C1 segment of cervical spinal cord (tissue), 14 donors: Measurements from ENCODE around the gene MAN1B1.

ENCODE experiments used
- DNase-seq, 14 donors: peaks; one replicate each; lab custom pipeline; 2025; lab: John Stamatoyannopoulos, UW

Gene MAN1B1

DNA sequence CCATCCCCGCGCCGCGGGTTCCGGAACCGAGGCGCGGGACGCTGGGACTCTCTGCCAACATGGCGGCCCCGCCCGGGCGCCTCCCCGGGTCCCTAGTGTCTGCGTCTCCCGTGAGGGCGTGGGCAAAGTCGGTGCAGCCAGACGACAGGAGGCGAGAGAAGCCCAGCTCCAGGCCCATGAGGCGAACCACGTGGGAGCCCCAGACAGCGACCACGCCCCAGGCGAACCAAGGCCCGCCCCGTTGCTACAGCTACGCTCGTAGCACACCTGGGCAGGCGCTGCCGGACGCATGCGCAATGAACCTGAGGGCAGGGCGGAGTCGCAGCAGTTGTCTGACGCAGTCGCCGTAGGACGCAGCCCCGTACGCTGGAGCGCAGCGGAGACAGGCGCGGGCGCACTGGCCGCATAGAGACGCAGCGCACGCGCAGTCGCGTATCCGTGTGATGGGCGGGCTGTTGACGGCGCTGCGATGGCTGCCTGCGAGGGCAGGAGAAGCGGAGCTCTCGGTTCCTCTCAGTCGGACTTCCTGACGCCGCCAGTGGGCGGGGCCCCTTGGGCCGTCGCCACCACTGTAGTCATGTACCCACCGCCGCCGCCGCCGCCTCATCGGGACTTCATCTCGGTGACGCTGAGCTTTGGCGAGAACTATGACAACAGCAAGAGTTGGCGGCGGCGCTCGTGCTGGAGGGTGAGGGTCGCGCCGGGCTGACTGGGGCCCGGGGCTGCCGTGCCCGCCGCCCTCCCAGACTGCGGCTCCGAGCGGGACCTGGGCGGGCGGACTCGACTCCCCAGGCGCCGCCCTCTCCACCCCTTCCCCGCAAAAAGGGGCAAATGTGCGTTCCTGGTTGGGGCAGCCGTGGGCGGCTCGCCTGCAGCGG lies at the start of gene MAN1B1:
MAN1B1 (plus strand) TSS at position 455 of the 878 bp plus-strand sequence; CDS start at position 470, 15 bp downstream.
- DNase-seq, result peak; percentile 71 to 97 (median 94)

DNA sequence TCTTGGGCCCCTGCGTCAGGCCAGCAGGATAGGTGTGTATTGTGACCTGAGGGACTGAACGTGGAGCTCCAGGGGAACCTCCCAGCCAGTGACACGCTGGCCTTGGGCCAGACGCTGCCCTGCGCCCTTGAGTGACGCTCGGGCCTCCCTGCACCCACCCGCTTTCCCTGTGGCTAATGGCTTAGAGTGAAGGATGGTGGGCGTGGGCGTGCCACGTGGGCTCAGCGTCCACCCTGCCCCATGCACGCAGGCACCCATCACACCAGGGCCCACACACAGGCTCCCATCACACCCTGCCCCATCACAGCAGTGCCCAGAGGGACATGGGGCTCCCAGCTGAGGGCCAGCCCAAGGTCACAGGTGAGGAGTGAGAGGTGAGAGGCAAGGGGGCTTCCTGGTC lies 49.8 kb upstream of the MAN1B1 start:
- DNase-seq, result no peak

DNA sequence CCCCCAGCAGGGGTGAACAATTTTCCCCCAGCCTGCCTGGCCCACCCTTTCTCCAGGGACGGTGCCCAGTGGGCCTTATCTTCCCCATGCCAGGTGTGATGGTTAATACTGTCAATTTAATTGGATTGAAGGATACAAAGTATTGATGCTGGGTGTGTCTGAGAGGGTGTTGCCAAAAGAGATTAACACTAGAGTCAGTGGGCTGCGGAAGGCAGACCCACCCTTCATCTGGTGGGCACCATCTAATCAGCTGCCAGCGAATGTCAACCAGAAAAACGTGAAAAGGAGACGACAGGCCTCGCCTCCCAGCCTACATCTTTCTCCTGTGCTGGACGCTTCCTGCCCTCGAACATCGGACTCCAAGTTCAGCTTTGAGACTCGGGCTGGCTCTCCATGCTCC lies 49.3 kb upstream of the MAN1B1 start:
- DNase-seq, result no peak

DNA sequence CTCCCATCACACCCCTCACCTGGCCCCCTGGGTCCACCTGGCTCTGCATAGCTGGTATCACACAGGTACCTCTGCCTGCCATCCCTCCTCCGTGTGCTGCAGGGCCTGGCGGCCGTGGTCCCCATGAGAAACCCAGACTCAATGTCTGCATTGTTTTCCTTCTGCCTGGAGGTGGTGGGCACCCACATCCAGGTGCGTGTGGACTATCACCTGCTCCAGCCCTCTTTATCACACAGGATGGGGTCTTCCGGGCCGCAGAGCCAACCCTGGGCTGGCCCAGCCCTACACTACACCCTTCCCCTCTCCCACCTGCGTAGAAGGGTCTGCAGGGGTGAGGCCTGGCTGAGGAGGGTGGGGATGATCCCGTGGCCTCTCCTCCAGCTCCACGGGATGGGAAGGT lies 47.9 kb upstream of the MAN1B1 start:
- no peak for DNase-seq

DNA sequence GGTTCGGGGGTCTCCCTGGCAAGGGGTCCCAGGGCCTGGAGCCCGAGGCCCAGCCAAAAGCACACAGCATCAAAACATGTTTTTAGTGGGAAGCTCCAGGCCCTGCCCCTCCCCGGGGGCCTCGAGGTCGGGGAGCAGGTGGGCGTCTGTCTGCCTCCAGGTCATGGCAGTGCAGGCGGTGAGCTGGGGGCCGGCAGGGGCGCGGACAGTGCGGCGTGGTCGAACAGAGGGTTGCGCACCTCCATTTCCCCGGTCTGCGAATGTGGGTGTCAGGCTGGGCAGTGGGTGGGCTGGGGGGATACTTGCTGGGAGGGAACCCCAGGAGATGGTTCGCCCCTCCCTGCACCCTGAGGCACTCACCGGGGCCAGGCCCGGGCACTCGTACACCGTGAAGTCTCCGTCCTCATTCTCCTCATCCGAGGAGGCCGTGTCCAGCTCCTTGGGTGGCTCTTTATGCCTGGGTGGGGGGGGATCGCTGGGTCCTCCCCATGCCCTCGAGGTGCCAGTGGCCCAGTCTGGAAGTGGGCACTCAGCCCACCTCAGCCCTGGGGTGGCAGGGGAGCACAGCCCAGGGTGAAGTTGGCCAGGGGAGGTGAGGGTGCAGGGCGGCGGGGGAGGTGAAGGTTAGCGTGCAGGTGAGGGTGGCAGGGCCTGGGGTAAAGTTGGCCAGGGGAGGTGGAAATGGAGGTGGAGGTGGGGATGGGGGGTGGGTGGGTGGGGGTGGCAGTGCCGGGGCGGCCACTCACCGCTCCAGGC lies 47.0 kb upstream of the MAN1B1 start:
- DNase-seq, result no peak

DNA sequence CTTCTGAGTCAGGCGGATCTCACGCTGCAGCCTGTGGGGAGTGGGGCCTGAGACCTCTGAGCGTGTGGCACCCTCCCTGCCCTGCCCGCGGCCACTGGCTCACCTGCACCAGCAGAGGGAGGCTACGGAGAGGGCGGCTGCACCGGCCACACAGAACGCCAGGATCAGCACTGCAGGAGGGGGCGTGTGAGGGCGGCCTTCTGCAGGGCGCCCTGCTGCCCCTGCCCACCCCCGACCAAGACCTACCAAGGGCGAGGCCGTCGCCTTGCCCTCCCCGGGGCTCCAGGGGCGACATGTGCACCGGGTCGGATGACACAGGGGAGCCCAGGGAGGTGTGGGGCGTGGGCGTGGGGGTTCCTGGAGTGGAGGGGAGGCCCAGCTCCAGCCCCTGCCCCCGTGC lies 46.2 kb upstream of the MAN1B1 start:
- DNase-seq, result no peak

DNA sequence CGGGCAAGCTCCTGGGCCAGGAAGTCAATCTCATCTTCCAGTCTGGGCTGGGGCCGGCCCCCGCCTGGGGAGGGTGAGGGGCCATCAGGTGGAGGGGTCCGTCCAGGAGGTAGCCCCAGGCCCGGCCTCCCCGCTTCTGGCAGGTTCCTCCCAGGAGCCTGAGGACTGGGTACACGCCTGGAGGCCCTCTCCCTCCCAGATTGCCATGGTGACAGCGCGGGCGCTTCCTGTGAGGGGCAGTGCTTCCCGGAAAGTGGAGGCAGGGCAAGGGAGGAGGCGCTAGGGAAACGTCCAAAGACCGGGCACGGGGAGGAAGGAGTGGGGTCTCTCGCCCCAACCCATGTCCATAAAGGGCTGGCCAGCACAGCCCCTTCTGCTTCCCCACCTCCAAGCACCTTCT lies 45.7 kb upstream of the MAN1B1 start:
- no peak for DNase-seq

DNA sequence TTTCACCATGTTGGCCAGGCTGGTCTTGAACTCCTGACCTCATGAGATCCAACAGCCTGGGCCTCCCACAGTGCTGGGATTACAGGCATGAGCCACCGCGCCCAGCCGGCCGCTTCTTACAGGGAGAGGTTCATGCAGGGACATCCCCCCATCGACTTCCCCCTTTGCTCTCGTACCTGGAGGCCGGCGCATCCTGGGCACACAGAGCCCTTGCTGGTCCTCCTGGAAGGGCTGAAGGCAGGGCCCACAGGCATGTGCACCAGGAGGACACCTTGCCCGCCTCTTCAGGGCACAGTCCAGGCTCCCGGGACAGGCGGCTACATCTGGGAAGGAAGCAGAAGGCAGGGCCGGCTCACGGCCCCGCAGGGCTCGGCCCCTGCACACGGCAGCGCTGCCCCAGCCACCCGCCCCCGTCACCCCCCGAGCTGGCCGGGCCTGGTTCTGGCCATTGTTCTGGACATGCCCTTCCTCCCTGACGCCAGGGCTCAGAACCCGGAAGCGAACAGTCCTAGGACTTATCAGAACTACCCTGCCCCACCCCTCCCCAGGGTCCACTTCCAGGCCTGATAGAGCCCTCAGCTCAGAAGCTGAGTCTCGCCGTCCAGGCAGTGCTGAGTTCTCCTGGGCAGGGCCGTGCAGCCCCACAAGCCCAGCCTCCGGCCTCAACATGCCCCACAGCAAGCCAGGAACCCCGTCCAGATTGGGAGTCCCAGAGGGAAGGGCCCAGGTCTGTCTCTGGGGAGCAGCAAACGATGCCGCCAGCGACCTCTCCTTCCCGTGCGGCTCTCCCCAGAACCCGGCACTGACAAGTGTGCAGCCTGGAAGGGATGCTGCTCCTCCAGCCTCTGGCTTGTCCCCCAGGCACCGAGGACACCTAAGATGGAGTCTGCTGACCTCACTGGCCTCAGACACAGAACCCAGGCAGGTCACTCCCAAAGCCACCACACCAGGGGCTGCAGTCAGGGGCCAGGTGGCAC lies 43.7 kb upstream of the MAN1B1 start:
- DNase-seq, result no peak

DNA sequence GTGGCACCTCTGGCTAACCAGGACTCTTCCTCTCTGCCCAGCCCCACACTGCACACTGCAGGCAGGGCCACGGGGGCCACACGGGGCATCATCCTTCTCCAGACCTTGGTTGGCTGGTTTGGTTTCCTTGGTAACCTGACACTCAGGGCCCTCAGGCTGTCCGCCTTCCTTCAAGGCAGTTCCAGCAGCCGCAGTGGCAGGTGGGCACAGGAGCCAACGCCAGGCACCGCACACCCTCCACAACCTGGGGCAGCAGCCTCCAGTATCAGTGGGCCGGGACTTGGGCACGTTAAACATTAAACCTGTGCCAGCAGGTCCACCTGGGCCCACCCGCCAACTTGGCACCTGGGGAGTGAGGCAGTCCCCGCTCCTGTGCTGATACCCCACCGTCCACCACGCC lies 42.7 kb upstream of the MAN1B1 start:
- no peak for DNase-seq

DNA sequence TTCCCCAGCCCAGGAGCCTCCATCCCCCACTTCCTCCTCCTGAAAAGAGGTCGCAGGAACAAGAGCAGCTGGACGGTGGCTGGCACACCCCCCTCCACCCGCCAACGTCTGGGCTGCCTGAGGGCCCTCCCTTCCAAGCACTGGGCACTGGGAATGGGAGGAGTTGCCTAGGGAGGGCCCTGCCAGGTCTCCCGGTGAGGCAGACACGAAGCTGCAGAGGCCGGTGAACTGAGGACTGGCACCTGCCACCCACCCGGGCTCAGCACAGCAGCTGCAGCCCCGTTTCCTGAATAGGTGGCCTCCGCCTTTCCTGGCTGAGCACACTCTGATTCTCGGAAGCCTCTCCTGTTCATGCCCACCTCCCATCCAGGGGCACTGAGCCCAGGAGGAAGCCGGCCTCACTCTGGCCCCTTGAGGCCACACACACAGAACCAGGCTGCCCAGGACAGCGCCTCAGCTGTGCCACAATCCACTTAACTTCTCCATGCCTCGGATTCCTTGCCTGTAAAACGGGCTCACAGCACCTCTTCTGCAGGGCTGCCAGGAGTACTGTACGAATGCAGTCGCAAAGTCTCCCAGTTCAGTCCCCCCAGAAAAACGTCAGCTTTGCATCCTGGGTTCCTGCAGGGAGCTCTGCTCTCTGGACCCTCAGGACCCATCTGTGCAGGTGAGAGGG lies 42.1 kb upstream of the MAN1B1 start:
- DNase-seq, result peak in 6 of 14 donors; percentile 32 to 76 (median 46)

DNA sequence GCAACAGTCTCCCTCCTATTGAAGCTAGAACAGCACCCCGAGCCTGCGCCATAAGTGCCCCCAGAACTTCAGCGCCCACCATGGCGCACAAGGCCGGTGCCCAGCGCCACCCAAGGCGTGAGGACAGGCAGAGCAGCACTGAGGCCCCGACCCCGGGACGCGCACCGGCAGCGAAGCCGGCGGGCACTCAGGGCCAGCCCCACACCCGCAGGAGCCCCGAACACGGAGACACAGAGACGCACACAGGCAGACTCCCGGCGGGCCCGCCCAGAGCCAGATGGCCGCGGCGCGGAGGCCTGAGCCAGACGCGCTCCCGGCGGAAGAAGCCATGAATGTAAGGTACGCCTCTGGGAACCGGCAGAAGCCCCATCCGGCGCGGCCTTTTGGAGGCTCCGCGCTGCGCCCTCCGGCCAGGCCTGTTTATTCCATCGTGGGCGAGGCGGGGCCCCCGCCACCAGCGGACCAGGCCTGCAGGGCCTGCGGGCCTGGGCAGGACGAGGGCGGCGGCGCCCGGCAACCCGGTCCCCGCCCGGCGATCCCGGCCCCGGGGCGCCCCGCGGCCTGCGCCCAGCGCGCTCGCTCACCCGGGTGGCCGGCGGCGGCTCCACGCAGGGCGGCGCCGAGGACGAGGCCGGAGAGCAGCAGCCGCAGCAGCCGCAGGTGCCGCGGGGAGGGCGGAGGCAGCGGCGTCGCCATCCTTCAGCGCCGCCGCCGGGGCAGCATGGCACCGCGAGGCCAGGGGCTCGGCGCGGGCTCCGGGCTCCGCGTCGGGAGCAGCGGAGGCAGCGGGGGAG lies 41.3 kb upstream of the MAN1B1 start:
- DNase-seq, result peak in 2 of 14 donors; percentile 23 to 63

DNA sequence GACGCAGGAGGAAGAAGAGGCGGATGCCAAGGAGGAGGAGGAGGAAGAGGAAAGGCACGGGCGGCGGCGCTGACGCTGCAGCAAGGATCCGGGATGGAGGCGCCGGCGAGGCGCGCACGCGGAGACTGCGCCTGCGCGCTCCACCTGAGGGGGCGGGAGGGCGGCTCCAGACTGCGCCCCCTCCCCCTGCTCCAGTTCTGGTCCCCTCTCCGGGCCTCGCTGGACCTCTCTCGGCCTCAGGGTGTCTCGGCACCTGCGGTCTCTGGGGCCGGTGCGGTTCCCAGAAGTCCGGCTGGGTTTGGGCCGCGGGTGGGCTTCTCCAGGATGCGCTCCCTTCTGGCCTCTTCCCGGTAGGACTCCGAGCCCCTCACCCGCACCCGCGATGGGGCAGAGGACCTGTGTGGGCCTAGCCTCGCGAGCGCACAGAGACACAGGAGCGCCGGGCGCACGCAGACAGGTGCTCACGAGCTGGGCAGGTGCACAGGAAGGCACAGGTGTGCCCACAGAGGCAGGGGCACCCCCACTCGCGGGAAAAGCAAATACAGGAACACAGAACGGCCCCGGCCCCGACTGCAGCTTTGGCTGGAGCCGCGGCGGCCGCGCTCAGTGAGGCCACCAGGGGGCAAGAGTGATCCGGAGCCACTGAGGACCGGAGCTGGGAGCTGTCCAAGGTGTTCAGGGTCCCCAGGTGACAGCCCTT lies 40.5 kb upstream of the MAN1B1 start, which contains the start of gene NPDC1:
NPDC1 (minus strand) TSS at position 90 of the 700 bp plus-strand sequence. CDS start 188 bp downstream, outside the sequence.
- peak in 12 of 14 donors; percentile 41 to 76 (median 60) for DNase-seq

DNA sequence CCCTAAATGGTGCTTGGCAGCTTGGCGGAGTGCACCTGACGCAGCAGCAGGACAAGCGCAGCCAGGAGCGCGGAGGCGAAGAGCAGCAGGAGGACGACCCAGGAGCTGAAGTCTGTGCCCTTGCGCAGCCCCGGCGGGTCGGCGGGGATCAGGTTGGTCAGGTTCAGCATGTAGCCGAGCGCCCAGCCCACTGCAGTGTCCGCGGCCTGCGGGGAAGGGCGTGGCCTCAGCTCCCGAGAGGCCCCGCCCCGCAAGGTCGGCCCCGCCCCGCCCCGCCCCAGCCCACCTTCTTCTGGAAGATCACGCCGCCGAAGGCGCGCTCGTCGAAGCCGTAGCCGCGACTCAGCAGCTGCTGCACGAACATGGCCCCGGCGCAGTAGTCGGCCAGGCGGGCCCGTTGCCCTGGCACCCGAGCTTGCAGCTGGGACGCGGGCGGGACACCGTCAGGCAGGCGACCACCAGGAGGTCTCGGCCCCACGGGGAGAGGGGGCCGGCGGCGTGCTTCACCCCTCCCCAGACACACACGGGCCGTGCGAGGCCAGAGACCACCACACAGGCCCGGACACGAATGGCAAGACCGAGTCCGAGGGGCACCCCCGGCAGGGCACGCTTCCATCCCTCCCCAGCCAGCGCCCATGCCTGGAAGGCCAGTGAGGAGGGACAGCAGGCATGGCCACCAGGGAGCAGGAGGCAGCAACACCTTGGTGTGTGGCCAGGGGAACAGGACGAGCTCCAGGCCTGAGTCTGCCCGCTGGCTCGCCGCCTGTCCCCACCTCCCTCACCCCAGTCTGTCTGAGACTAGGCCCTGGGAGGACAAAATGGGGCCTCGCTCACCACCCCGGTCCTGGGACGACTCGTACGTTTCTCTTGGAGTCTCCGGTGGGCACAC lies 37.9 kb upstream of the MAN1B1 start:
- DNase-seq, result peak in 8 of 14 donors; percentile 27 to 77 (median 52)

DNA sequence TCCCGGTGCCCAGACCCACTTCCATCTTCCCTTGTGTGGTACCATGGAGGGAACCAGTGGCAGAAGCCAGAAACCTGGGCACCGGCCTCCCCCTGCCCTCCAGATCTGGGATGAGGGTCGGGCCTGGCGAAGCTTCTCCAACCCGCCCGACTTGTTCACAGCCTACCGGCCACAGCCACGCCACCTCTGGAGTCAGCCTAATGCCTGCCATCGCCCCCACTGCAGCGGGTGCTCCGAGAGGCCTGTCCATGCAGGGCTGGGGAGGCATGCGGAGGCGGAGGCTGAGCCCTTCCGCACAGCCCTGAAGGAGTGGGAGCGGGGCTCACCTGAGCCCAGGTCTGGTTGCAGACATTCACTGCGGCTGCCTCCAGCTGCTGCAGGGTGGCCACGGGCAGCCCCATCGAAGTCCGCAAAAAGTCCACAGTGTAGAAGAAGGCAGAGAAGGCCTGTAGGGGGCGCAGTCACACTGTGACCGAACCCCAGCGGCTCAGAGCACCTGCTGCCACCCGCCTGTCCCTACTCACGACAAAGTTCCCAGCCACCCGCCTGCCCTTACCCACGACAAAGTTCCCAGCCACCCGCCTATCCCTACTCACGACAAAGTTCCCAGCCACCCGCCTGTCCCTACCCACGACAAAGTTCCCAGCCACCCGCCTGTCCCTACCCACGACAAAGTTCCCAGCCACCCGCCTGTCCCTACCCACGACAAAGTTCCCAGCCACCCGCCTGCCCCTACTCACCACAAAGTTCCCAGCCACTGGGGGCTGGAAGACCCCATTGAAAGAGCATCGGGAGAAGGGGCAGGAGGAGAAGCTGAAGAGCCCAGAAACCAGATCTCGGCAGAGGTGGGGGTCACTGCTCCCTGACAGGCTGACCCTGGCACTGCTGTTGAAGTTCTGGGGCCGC lies 37.0 kb upstream of the MAN1B1 start:
- DNase-seq, result peak in 8 of 14 donors; percentile 12 to 58 (median 40)

DNA sequence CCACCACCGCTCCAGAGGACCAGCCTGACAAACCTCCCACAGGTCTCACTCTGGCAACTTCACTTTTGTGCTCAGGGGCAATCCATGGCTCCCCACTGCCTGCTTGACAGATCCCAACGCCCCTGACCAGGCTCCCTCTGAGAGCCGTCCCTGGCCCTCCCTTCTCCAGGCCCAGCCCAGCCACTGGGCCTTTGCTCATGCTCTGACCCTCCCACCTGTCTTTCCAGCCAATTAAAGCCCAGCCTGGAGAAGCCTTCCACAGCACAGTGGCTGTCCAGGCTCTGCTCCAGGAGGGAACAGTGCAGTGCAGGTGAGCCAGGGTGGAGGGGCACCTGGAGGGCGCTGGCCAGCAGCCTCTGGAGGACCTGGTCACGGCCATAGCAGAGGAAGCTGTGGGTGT lies 36.2 kb upstream of the MAN1B1 start:
- DNase-seq, result no peak

DNA sequence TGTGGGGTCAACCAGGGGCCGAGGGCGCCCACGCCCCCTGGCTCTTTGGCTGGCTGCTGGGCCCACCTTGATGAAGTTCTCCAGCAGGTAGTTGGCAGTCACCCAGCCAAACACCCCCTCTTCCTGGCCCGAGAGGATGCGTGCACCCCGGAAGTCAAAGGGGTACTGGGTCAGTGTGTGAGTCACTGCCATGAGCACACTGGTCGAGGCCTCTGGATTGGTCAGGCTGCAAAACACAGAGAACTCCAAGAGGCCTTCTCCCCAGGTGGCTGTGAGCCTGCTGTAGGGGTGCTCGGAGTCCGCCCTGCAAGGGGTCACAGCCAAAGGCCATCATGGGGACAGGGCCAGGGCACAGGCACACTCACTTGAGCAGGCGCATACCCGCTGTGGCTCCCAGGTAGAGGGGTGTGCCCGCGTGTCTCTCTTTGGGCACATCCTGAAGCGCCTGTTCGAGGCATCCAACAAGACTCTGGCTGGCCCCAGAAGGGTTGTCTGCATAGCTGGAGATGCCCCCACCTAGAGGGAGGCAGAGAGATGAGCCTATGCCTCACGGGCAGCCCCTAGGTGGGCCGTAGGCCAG lies 35.5 kb upstream of the MAN1B1 start:
- DNase-seq, result no peak

DNA sequence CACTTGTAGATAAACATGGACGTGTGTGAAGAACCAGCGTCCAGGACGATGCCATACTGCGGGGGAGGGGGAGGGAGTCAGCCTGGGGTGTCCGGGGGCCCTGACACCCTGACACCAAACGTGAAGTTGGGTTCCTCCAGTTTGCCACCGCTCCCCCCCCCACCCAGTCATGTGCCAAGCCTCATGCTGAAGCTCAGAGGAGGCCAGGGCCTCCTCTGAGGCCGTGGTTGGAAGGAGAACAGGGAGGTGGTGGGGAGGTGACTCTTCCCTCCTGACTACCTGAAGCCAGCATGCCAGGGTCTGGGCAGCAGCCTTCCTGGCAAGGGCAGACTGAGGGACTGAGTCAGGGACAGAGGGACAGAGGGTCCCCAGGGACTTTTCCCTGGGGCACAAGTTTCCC lies 34.5 kb upstream of the MAN1B1 start:
- DNase-seq, result no peak
